NCI-H2227 (cell line): Measurements from ENCODE around the gene TSSK6.

Experiments
- DNase-seq: peaks from one replicate; lab custom pipeline; 2025; ENCODE audit not compliant: unreplicated experiment; lab: John Stamatoyannopoulos, UW

TSSK6 gene

DNA sequence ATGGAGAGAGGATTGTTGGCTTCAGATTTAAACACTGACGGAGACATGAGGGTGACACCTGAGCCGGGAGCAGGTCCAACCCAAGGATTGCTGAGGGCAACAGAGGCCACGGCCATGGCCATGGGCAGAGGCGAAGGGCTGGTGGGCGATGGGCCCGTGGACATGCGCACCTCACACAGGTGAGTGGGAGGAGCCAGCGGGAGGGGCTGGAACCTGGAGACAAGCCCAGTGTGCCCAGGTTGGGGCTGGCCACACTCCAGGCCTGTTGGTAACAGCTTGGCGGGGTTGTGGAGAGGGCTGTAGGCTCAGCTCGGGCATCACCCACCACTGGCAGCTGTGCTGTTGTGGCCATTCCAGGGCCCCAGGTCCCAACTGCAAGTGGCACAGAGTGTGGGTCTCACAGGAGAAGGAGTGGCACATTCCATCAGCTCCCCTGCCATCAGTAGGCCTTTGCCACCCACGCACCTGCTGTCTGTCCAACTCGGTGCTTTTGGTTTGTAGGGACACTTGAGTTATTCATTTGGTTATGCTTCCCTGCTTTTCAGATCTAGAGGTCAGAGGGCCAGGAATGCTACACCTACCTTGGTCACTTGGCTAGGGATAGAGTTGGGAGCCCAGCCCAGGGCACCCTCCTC, 49.8 kb downstream of the TSSK6 start:
- DNase-seq, result no peak

DNA sequence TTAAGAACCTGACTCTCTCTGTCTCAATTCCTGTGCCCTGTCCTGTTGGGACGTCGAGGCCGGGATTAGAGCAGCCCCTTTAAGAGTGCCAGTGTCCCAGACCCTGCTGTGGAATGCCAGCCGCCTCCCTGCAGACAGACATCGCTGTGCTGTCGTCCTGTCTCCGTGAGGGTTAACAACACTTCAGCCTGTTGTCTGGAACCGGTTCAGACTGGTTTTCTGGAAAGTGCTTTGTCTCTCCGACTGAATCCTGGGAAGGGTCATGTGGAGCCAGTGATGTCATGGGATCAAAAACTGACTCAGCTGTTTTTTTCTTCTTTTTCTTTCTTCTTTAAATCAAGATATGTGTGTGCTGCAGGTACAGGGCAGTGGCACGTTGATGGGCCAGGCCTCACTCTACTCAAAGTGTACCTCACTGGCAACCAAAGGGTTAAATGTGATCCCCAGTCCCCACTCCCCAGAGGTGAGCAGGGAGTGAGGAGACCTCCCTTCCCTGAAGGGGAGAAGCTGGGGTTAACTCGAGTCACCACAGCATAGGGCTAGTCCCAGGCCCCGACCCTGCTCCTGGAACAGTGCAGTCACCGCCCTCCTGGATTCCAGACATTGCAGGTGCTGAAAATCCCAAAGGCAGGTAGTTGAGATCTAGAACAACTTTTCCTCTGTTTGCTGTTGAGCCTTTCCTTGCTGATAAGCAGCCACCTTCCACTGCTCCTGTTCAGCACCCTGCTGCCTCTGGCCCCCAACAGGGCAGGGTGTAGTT, 50.8 kb downstream of the TSSK6 start:
- peak; percentile 39 for DNase-seq
